ENCODE data around the gene EVC.

The EVC gene

GRCh38 chr4:5683566-5683965 lies 27.4 kb upstream of the EVC start:
- TF ChIP-seq HDGF (IDR thresholded peaks at IDR 0.05; ENCODE audit: borderline replicate concordance) (no peak), TARDBP (IDR thresholded peaks at IDR 0.05) (no peak), FOXK2 (IDR thresholded peaks at IDR 0.05) (no peak), BHLHE40 (IDR thresholded peaks at IDR 0.05; ENCODE audit: borderline replicate concordance) (no peak), LEF1 (IDR thresholded peaks at IDR 0.05; ENCODE audit: borderline replicate concordance) (no peak), FOXM1 (IDR thresholded peaks at IDR 0.05; ENCODE audit: borderline replicate concordance) (no peak), L3MBTL2 (conservative IDR thresholded peaks at IDR 0.05) (no peak), ARNT (IDR thresholded peaks at IDR 0.05) (no peak), SUZ12 (IDR thresholded peaks at IDR 0.05) (no peak)
- ChIA-PET POLR2A (no interaction called here), CTCF (interaction anchor here (0.6 kb wide), 1 partner anchor 989 kb away, joined by 3 read pairs; no protein-coding TSS in a partner anchor)
- DNase-seq (ENCODE audit: extremely low spot score), result no peak

GRCh38 chr4:5685296-5685695 lies 25.7 kb upstream of the EVC start:
- POLR2A ChIA-PET, result no interaction called here
- CTCF ChIA-PET, result no interaction called here
- TF ChIP-seq BHLHE40 (IDR thresholded peaks at IDR 0.05; ENCODE audit: borderline replicate concordance) (no peak), HDGF (IDR thresholded peaks at IDR 0.05; ENCODE audit: borderline replicate concordance) (no peak), L3MBTL2 (conservative IDR thresholded peaks at IDR 0.05) (no peak)
- DNase-seq (ENCODE audit: extremely low spot score), result no peak

DNA sequence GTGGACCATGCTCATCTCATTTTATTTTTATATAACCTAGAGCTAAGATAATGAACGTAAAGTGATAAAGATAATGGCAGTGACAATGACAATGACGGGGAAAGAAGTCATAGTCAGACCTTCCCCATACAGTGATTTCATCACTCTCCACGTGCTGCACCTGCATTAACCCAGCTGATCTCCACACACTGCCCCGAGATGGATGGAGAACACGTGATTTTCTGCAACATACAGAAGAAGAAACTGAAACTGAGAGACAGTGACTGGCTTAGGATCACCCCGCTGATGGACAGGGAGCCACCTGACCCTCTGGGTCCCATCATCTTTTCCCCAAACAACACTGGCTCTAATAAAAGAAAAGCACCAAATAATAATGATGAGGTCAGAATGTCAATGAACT lies 24.7 kb upstream of the EVC start:
- CTCF ChIA-PET, result no interaction called here
- no peak for DNase-seq (ENCODE audit: extremely low spot score)
- POLR2A ChIA-PET, result no interaction called here
- no peak for TF ChIP-seq CTBP1 (IDR thresholded peaks at IDR 0.05; ENCODE audit: borderline replicate concordance)
- TF ChIP-seq ARNT (IDR thresholded peaks at IDR 0.05), result no peak
- TF ChIP-seq ZNF384 (IDR thresholded peaks at IDR 0.05), result no peak
- TF ChIP-seq ELF4 (IDR thresholded peaks at IDR 0.05), result no peak
- TF ChIP-seq NFRKB (IDR thresholded peaks at IDR 0.05), result no peak
- TF ChIP-seq SP1 (IDR thresholded peaks at IDR 0.05), result no peak
- no peak for TF ChIP-seq SUZ12 (IDR thresholded peaks at IDR 0.05)
- no peak for TF ChIP-seq FOXK2 (IDR thresholded peaks at IDR 0.05)
- no peak for TF ChIP-seq LEF1 (IDR thresholded peaks at IDR 0.05; ENCODE audit: borderline replicate concordance)
- no peak for TF ChIP-seq FOXM1 (IDR thresholded peaks at IDR 0.05; ENCODE audit: borderline replicate concordance)
- no peak for TF ChIP-seq FOXA1 (IDR thresholded peaks at IDR 0.05)
- TF ChIP-seq PKNOX1 (IDR thresholded peaks at IDR 0.05), result no peak
- TF ChIP-seq BHLHE40 (IDR thresholded peaks at IDR 0.05; ENCODE audit: borderline replicate concordance), result no peak

DNA sequence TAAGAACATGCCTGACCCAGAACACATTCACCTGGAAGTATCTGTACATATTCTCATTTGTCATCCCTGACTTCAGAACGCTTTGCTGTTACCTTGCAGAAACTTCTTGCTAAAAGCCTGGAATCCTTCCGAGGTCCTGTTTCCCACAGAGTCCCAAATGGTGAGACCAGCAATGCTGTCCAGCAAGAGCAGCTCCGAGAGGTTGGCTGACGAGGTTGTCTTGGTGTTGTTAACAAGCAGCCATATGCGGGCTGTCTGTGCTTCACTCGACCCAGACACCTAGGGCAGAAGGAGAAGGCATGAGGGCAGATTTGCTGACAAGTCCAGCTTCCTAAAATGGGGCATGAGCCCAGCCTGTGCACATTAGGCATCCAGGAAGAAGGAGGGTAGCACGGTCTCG lies 21.9 kb upstream of the EVC start:
- POLR2A ChIA-PET, result no interaction called here
- CTCF ChIA-PET, result interaction anchor here (0.9 kb wide), 1 partner anchor 135 kb away, joined by 3 read pairs; no protein-coding TSS in a partner anchor
- no peak for DNase-seq (ENCODE audit: extremely low spot score)
- TF ChIP-seq ARNT (IDR thresholded peaks at IDR 0.05), result no peak
- TF ChIP-seq FOXM1 (IDR thresholded peaks at IDR 0.05; ENCODE audit: borderline replicate concordance), result no peak
- no peak for TF ChIP-seq ZNF384 (IDR thresholded peaks at IDR 0.05)
- no peak for TF ChIP-seq TARDBP (IDR thresholded peaks at IDR 0.05)
- no peak for TF ChIP-seq BHLHE40 (IDR thresholded peaks at IDR 0.05; ENCODE audit: borderline replicate concordance)
- TF ChIP-seq CTBP1 (IDR thresholded peaks at IDR 0.05; ENCODE audit: borderline replicate concordance), result no peak
- TF ChIP-seq NFRKB (IDR thresholded peaks at IDR 0.05), result no peak
- no peak for TF ChIP-seq ELF4 (IDR thresholded peaks at IDR 0.05)
- TF ChIP-seq HDGF (IDR thresholded peaks at IDR 0.05; ENCODE audit: borderline replicate concordance), result no peak
- TF ChIP-seq PKNOX1 (IDR thresholded peaks at IDR 0.05), result no peak
- no peak for TF ChIP-seq LEF1 (IDR thresholded peaks at IDR 0.05; ENCODE audit: borderline replicate concordance)
- TF ChIP-seq SUZ12 (IDR thresholded peaks at IDR 0.05), result no peak
- no peak for TF ChIP-seq L3MBTL2 (conservative IDR thresholded peaks at IDR 0.05)
- TF ChIP-seq SP1 (IDR thresholded peaks at IDR 0.05), result no peak
- TF ChIP-seq FOXA1 (IDR thresholded peaks at IDR 0.05), result no peak
- no peak for TF ChIP-seq FOXK2 (IDR thresholded peaks at IDR 0.05)

GRCh38 chr4:5691491-5692132 lies 19.4 kb upstream of the EVC start:
- no peak for DNase-seq (ENCODE audit: extremely low spot score)
- POLR2A ChIA-PET, result no interaction called here
- CTCF ChIA-PET, result no interaction called here
- TF ChIP-seq TARDBP (IDR thresholded peaks at IDR 0.05), result no peak
- TF ChIP-seq ZNF384 (IDR thresholded peaks at IDR 0.05), result no peak
- no peak for TF ChIP-seq PKNOX1 (IDR thresholded peaks at IDR 0.05)
- TF ChIP-seq LEF1 (IDR thresholded peaks at IDR 0.05; ENCODE audit: borderline replicate concordance), result no peak
- no peak for TF ChIP-seq CTBP1 (IDR thresholded peaks at IDR 0.05; ENCODE audit: borderline replicate concordance)

GRCh38 chr4:5693871-5694270 lies 17.1 kb upstream of the EVC start:
- TF ChIP-seq HDGF (IDR thresholded peaks at IDR 0.05; ENCODE audit: borderline replicate concordance) (no peak), FOXA1 (IDR thresholded peaks at IDR 0.05) (no peak), CTBP1 (IDR thresholded peaks at IDR 0.05; ENCODE audit: borderline replicate concordance) (no peak), ZNF384 (IDR thresholded peaks at IDR 0.05) (no peak), SP1 (IDR thresholded peaks at IDR 0.05) (no peak)
- ChIA-PET POLR2A (no interaction called here), CTCF (interaction anchor here (0.6 kb wide), 1 partner anchor 338 kb away, joined by 3 read pairs; no protein-coding TSS in a partner anchor)
- no peak for DNase-seq (ENCODE audit: extremely low spot score)

DNA sequence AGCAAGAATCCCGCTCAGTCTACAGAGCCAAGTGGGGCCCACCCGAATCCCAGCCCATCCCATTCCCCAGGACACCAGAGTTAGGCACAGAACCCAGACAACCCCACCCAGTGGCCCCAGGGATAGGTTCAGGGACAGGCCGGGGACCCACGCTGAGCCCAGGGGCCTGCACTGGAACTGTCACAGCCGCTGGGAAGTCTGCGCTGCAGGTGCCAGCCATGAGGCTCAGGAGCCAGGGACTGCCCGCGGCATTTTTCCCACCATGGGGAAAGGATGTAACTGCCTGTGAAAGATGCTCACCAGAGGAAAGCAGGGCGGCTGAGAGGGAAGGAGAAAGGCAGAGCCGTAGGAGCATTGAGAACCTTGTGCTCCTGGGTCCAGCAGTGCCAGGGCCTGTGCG lies 14.7 kb upstream of the EVC start:
- TF ChIP-seq ARNT (IDR thresholded peaks at IDR 0.05) (no peak), HDGF (IDR thresholded peaks at IDR 0.05; ENCODE audit: borderline replicate concordance) (no peak), PKNOX1 (IDR thresholded peaks at IDR 0.05) (no peak), SP1 (IDR thresholded peaks at IDR 0.05) (no peak), FOXA1 (IDR thresholded peaks at IDR 0.05) (no peak), L3MBTL2 (conservative IDR thresholded peaks at IDR 0.05) (no peak), FOXK2 (IDR thresholded peaks at IDR 0.05) (no peak), FOXM1 (IDR thresholded peaks at IDR 0.05; ENCODE audit: borderline replicate concordance) (no peak), LEF1 (IDR thresholded peaks at IDR 0.05; ENCODE audit: borderline replicate concordance) (no peak), CTBP1 (IDR thresholded peaks at IDR 0.05; ENCODE audit: borderline replicate concordance) (no peak)
- no peak for DNase-seq (ENCODE audit: extremely low spot score)
- CTCF ChIA-PET, result no interaction called here
- POLR2A ChIA-PET, result no interaction called here
